GM18907 (cell line): ENCODE data around the gene AFAP1.

Experiments
- ATAC-seq: cut with Tn5 transposase; IDR thresholded peaks from one replicate; pipeline ENCODE4 v1.9.1; 2021; ENCODE audit warnings: mild to moderate bottlenecking, moderate library complexity; ENCODE audit not compliant: unreplicated experiment

Gene AFAP1

DNA sequence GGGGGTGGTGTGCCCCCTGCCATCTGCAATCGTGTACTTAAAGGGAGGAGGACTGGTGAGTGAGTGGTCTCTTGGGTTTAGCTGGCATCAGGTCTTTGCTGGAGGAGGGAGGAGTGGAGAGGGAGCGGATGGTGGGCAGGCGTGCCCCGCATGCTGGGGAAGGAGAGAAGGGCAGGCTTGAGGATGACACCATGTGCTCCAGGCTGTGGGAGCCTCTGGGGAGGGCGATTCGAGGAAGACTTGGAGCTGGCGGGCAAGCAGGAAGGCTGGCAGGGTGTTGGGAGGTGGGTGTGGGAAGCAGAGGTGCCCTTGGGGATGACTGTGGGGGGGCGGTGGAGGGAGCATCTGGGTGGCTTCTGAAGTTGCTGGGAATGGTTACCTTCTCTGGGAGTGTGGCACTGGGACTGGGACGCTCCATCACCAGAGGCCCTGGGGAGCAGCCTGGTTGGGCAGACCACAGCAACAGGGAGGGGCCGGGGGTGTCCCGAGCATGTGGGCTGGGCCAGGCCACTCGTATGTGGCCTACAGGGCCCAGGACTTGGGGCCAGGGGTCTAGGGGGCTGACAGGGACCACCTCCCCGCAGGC, 30.8 kb upstream of the AFAP1 start:
- ATAC-seq = peak; percentile 16

DNA sequence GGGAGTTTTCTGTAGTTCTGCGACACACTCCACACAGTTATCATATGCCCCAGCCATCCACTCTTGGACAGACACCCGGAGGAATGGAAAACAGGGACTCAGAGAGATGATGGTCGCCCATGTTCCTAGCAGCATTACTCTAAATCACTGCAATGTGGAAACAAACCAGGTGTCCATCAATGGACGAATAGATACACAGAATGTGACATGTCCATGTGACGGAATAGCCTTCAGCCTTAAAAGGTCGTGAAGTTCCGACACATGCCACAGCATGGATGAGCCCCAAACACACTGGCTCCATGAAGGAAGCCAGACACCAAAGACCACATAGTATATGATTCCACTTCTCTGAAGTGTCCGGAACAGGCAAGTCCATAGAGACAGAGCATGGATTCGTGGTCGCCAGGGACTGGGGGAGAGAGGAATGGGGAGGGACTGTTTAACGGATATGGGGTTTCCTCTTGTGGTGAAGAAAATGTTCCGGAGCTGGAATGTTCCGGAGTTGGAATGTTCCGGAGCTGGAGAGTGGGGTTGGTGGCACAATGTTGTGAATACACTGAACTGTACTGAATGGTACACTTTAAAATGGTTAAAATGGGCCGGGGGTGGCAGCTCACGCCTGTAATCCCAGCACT, 28.7 kb upstream of the AFAP1 start:
- no peak for ATAC-seq

DNA sequence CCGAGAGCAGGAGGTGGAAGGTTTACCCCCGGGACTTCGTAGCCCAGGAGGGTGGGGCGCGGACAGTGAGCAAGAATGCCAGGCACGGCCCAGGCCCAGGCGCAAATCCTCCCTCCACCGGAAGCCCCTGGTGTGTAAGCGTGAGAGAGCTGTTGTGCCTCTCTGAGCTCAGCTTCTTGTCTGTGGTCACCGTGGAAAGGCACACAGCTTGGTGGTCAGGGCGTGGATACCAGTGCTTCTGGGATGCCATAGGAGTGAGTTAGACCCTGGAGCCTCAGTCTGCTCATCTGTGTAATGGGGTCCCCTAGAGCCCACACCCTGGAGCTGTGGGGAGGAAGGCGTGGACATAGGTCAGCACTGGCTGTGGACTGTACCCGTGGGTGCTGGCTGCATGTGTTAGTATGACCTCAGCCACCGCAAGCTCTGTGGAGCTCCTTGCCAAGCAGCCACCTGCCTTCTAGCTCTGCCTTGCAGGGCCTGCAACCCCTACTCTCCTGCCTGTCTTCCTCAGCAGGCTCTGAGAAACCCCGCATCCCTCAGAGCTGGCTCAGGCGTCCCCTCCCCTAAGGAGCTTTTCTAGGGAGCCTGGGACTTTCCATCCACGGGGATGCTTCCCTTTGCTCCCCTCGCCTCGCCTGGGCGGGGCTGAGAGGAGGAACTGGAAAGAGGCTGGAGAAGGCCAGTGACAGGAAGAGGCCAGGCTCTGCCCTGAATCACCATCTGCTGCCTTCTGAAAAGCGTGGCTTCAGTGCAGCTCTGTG, 28.0 kb upstream of the AFAP1 start:
- no peak for ATAC-seq

DNA sequence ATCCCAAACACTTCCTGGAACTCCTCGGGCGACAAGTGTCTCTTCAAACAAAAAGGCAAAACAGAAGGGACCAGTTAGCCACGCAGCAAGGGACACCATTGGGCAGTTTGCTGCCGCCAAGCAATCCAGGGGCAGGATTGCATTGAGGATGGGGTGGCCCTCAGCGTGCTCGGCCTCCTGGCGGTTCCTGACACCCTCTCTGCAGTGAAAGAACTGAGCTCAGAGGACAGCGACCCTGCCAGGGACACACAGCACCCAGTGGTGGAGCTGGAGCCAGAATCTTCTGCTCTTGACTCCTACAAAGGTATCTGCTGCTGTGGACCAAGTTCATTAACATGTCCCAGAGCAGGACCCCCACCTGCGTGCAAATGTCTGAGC, 27.4 kb upstream of the AFAP1 start:
- no peak for ATAC-seq

DNA sequence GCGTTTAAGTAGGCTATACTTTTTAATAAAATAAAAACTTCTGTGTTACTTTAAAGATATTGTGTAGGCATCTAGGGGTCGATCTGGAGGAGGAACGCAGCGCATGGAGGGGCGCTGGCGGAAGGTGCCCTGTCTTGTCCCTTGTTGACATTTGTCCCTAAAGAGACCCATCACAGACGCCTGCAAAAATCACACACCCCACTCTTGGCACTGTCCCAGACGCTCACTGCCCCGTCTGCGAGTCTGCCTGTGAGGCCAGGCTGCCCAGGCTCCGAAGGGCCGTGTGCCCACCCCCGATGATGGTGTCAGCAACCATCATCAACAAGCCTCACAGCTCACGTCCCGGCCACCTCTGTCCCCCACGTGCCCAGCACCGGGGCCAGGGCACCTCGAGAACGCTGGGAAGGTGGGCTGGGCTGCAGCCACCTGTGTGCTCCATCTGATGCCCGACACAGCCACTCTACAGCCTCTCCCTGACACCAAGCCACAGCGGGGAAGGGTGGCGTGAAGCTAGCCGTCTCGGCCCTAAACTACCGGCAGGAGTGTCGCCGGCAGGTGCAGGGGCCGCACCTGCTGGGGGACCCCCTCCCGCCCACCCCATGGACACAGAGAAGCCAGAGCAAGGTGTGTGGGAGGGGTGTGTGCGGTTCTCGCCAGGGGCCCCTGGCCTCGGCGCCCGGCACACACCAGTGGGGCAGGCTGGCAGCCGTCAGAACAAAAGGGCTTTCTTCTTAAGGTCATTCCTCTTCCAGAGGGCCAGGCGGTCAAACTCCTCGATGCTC, 26.8 kb upstream of the AFAP1 start:
- ATAC-seq = no peak

DNA sequence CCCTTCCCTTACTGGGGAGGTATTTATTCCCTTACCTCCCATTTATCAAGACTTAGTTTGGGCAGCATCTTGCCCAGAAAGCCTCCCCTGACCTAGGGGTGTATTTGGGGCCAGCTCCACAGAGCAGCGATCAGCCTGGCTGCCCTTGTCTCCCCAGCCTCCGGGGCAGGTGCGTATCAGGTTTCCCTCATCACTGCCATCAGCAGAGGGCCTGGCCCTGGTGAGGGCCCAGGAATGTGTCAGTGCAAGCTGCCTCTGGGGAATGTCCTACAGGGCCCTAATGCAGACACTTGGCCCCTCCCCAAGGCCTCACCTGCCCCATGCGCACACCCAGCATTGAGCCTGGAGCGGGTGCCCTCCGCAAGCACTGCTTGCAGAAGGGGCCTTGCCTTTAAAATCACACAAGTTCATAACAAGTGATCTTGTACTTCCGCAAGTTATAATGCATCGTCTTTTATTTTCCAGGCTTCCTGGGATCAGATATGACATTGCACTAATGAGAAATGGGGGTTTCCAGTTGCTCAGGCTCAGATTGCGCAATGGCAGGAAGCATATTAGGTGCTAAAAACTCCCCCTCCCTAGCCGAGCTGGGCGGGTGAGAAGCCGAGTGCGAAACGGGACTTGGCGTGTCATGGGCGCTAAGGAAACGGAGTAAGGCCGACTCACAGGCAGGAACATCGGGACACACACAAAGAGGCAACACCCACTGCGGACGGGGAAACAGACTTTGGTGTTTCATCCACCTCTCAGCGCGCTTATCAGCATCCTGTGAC, 25.4 kb upstream of the AFAP1 start:
- ATAC-seq = no peak

DNA sequence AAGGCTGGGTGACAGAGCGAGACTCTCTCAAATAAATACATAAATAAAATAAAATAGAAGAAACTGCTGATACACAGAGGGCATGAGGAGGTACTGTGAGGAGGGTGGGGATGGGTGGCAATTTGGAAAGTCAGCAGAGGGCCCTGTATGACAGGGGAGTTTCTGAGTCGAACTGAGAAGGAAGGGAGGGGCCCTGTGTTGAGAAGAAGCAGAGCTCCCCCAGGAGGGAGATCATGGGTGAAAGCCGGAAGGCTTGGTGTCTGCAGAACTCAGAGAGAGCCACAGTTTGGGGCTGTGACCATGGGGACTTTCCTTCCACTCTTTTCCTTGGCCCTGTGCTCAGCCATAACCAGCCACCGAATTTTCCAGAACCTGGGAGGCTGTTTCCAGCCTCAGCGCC, 24.8 kb upstream of the AFAP1 start:
- ATAC-seq = no peak

DNA sequence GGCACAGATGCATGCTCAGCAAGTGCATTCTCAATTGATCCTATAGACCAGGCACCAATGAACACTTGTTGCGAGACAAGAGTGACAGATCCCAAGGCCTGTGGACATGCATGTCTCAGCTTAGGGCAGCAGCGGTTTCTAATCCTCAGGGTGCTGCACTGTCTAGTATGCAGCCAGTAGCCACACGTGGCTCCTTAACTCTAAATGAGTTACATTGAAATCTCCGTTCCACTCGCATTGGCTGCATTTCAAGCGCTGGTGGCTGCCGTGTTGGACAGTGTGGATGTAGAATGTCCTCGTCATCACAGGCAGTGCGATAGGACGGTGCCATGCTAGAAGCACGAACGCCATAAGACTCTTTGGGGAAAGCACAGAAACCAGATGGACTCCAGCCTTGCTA, 24.0 kb upstream of the AFAP1 start:
- ATAC-seq = no peak

DNA sequence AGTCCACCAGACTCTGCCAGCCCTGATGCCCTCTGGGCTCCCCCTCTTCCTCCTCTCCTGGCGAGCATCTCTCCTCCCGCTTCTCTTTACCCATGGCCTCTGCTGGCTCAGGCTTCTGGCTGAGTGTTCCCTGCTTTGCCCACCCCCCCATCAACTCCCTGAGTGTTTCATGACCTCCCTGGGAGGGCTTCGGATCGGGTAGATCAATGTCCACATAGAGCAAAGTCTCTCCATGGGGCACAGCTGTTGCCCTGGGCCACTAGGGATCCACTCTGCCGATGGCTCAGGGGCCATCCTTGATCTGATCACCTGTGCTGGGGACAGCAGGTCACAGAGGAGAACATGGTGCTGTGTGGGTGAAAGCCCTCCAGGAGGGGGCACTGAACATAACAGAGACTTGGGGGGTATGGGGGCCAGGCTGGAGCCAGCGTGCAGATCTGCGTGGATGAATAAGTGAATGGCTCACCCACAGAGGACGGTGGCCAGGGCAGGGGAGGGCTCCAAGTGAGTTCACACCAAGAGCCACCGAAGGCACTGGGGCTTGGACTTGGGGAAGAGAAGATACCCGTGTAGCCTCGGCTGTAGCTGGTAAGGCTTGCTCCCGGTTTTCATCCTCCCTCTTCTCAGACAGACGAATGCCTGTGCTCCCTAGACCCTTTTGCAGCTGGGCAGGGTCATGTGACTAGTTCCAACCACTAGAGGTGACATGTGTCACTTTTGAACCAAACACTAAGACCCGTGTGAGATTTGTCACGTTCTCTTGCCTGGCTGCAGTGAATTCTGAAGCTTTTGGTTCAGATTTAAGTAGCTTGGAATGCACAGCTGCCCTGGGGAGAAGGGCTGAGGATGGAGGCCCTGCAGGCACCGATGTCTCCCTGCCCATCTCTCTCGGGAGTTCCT, 23.2 kb upstream of the AFAP1 start:
- ATAC-seq = no peak

DNA sequence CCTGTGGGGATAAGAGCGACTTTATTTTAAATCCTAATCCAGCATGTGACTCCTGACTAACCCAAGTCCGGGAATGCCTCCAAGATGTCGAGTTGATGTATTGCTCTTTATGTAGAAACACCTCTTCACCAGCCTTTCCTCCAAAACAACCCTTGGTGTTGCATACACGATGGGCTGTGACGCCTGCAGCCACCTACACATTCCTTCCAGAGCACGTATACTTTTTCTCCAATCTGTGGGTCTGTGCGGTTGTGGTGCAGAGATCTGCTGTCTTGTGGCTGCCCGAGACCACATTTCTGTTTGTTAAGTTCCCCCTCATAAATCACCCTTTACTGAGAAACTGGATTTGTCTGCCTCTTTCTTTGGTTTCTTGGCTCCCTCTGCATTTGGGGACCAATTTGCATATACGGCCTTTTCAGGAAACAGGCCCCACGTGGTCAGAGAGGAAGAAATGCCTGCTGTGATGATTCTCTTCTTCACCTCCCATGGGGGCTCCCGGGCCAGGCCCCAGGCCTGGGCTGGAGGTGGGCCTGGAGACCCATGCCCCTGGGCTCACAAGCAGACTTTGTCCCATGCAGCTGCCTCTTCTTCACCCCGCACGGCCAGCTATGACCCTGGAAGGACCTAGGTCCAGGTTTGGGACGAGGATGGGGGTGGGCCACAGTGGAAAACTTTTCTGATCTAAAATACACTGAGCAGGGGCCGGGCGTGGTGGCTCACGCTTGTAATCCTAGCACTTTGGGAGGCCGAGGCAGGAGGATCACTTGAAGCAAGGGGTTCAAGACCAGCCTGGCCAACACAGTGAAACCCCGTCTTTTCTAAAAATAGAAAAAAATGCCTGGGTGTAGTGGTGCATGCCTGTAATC, 21.4 kb upstream of the AFAP1 start:
- no peak for ATAC-seq

DNA sequence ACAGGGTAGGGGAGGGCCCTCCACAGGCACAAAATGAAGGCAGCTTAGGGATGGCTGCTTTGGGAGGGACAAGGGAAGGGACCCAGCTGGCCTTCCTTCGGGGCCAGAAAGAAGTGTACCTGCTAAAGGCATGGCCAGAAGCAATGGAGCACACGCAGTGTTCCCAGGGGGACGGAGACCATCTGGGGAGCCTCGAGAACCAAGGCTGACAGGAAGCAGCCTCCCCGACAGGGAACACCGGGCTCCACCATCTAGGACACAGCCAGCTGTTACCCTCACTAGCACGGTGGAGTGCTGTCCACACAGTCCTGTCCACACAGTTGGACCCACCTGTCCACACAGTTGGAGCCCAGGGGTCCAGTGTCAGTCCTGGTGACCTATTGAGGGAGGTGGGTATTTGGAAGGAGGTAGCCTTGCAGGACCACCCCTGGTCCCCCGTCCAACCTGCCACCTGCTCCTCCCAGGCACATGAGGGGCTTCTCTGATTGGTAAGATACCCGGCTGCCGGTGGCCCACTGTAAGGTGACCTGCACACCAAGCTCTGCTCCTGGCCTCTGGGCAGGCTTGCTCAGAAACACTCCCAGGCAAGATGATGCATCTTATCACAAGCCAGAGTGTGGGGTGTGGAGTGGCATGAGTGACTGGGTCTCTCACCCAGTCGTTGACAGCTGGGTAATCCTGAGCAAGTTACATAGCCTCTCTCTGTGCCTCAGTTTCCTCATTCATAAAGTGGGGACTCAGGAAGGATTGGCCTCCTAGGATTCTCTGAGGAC, 20.5 kb upstream of the AFAP1 start:
- ATAC-seq = no peak

DNA sequence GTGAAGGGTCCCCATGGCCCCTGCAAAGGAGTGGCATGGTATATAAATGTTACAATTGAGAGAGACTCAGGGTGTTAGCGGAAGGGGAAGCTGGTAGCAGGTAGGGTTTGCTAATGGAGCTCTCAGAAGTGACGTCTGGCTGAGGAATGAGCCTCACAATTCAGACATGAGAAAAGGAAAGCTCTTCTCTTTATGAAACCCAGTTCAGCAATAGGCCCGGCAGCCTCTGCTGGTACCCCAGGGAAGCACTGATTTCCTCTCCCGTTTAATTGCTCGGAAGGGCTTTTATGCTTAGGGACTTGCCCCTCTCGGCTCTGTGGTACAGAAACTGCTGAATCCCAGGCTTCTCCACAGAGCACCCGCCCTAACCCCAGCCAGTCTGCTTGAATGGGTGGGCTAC, 19.4 kb upstream of the AFAP1 start:
- no peak for ATAC-seq

DNA sequence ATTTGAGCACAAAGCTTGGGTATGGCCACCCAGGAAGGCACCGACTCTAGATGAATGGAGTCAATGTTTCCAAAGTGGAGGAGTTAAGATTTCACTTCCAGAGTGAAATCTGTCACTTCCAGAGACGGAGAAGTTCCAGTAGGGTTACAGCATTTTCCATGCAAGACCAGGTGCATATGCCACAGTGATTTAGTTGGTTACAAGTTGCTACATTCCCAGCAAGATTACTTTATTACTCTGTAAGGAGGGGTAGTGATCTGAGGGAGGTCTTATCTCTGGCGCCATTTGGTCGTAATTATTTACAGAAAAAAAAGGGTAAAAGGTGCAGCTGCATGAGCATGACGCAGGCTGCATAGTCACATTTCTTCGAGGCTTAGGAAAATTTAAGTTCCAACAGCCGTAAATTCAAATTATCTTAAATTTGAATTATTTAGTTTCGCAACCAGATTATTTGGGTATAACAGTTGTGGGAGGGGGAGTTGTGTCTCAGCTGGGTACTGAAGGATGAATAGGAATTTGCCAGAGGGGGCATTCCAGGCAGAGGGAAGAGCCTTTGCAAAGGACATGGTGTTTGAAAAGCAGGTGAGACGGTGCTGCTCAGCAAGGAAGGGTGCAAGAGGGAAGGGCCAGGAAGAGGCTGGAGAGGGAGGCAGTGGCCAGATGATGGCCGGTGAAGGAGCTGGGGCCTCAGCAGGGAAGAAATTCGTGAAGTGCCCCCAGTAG, 17.4 kb upstream of the AFAP1 start:
- ATAC-seq = no peak

DNA sequence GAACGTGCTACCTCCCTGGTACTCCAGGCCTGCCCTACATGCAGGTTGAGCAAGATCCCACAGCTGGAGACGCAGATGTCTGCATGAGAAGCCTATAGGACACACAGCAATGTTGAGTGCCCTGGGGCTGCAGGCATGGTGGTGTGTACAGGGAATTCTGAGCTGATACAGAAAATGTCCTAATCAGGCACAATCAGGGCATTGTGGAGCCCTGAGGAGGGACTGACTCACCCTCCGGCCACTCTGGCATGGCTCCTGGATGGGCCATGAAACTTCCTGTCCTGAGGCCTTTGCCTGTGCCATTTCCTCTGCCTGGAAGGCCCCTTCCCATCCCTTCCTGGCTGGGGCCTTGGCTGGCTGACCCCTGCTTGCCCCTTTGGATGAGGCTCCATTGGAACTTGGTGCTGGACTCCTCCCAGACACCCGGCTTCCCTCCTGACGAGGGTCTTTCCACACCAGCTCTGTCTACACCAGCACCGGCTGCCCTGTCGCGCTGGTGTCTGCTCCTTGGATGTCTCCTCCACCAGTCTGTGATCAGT, 16.7 kb upstream of the AFAP1 start:
- no peak for ATAC-seq

DNA sequence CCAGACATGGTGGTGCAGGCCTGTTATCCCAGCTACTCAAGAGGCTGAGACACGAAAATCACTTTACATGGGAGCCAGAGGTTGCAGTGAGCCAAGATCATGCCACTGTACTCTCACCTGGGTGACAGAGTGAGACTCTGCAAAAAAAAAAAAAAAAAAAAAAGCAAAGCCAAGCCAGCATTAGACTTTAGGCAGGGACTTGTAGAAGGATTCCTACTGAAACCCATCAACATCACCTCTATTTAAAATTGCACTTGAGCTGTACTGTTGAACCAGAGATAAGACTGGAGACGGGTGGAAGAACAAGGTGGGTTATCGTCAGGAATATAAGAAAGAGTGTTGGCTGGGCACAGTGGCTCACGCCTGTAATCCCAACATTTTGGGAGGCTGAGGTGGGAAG, 15.7 kb upstream of the AFAP1 start:
- ATAC-seq = no peak

DNA sequence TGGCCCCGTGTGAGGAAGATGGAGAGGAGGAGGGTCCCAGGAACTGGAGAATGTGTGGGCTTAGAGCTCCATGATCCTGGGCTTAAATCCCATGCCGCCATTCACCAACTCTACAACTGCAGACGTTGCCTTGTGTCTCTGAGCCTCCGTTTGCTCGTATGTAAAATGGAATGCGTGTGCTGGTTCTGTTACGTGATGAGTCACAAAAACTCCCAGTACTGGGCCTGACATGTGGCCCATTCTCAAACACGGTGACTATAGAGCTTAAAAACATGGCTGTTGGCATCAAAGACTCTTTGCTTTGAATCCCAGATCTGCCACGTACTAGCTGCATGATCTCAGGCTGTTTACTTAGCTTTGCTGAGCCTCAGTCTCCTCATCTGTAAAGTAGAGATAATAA, 13.0 kb upstream of the AFAP1 start:
- ATAC-seq = no peak
